HG02981 (cell line): ENCODE data around the gene CPXM2.

Source experiments
- ATAC-seq: cut with Tn5 transposase; IDR thresholded peaks from one replicate; pipeline ENCODE4 v1.9.1; 2021; ENCODE audit warnings: mild to moderate bottlenecking, moderate library complexity; ENCODE audit not compliant: unreplicated experiment

Gene CPXM2

DNA sequence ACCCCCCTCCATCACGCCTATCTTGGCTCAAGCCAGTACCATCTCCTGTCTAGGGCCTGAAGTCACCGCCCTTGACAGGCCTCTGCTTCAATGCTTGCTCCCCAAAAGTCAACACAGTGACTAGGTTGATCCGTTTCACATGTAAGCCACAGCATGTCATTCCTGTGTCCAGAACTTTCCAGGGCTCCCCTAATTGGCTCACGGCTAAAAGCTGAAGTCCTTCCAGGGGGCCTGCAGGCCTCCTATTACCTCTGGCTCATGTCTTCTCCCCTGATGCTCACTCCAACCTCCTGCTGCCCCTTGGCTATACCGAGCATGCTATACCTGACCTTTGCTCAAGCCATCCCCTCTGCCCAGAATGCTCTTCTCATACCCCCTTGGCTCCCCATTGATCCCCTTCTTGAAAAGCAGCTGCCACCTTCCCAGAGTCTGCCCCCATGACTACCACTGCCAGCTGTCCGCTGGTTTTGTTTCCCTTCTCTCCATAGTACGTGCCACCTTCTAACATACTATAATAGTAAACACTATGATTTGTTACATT is 39.1 kb downstream of the CPXM2 start:
- ATAC-seq = no peak

DNA sequence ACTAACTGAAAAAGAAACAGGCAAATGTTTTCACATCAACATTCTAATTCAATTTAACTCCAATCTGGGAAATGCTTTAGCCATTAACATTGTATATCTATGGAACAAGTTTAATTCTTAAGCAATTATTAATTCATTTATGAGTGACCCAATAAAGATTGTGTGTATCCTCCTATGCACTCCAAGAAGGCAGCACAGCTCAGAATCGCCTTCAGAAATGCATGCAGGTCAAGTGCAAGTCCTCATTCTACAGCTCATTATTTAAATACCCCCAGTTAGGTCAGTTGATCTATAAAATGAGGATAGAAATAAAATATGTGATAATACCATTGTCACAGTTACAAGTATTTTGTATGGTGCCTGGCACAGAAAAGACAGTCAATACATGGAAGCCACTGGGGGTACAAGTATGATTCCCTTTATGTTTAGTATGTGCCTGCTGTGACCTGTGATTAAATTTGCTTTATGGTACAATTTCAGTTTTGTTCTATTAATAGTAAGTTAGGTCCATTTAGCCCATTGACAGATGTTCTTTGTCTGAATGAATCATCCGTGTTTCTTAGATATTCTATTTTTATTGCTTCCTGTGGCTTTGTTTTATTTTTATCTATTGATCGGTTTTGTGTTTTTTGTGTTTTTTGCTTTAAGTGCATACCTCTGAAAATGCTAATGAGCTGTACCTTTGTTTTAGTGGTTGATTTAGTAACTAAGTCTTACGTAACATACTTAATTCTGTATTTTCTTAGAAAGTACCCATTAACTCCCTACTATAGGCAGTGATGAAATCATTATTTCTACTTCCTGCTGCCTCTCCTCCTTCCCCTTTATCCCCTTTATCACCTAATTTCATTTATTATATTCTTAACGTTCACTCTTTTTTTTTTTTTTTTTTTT is 42.8 kb downstream of the CPXM2 start:
- ATAC-seq = peak; percentile 73

DNA sequence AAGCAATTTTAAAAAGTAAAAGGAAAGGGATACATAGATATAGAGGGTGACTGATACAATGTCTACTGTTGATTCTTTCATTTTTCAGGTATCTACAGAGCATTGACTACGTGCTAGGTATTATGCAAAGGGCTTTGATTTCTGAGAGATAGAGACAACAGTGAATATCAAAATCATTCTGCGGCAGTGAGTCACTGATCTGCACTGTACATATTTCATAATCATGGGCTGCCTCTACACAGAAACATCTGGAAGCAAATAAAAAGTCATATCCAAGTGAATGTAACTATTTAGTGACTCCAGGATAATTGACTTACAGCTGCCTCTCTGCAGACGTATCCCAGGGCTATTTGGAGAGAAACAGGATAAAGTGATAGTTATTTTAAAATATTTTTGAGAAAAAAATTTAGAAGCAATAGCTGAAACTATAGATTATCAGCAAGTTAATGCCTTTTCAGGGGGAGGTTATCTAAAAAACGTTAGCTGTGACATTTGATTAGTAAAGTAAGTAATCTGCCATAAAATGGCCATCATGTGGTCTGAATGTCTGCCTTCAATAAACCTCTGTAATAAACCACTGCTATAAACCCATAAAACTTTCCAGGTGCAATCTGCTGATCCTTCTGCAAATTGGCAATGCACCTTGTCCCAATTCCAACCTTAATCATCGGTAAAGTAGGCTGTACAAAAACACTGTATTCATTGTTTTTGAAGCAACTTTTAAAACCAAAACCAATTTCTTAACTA is 43.7 kb downstream of the CPXM2 start:
- ATAC-seq = no peak

DNA sequence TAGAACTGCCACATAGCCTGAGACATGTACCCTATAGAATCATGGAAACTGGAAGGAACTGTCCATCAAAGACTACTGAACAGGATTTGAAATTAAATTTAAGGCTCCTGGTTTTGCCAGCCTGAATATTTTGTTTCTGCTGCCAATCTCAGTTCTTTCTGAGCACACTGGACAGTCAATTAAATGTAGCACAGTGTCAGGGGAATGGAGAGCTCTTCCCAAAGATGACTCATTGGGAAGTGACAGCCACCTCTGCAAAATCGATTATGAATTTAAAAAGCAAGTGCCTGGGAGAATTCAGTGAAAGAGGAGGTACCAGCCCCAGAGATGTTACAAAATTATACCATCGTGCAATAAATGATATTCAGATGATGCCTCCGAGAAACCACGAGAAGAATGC is 47.8 kb downstream of the CPXM2 start:
- ATAC-seq = no peak

GRCh38 chr10:123842692-123843385 is 48.8 kb downstream of the CPXM2 start:
- no peak for ATAC-seq

GRCh38 chr10:123841560-123841959 is 50.0 kb downstream of the CPXM2 start:
- no peak for ATAC-seq

- ATAC-seq = no peak
Observed at GRCh38 chr10:123841115-123841514, 50.5 kb downstream of the CPXM2 start.

- ATAC-seq = no peak
Observed at GRCh38 chr10:123840714-123841113, 50.9 kb downstream of the CPXM2 start.

DNA sequence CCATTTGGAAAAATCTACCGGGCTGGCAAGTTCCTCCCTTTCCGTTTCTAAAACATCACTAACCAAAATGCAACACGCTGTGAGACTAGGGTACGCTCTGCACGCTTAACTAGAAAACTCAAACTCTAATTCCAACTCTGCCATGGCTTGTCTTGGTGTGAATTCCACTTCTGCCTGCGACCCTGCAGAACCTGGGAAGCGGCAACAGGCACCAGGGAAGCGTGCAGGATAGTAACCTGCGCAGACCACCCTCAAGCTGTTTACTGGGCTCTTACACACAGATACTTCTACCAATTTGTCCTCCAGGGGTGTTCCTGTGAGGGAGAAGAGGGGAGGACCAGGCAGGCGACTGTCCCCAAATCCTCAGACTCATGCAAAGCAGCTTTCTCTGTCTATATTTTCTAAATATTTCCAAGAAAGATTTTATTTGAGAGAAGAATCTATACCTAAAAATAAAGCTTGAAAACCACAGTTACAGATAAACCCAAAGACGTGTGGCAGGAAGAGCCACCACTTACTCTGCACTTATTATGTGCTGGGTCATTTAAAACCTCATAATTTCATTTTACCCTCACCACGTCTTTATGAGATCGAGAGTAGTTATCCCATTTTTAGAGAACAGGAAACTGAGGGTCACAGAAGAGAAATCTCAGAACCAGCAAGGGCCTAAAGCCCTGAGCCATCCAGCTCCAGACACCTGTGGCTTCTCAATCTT is 52.9 kb downstream of the CPXM2 start:
- ATAC-seq = no peak

GRCh38 chr10:123837756-123838155 is 53.9 kb downstream of the CPXM2 start:
- no peak for ATAC-seq

- ATAC-seq = no peak
Observed at GRCh38 chr10:123836418-123837145, 55.0 kb downstream of the CPXM2 start.

GRCh38 chr10:123835575-123835974 is 56.0 kb downstream of the CPXM2 start:
- ATAC-seq = peak; percentile 96

DNA sequence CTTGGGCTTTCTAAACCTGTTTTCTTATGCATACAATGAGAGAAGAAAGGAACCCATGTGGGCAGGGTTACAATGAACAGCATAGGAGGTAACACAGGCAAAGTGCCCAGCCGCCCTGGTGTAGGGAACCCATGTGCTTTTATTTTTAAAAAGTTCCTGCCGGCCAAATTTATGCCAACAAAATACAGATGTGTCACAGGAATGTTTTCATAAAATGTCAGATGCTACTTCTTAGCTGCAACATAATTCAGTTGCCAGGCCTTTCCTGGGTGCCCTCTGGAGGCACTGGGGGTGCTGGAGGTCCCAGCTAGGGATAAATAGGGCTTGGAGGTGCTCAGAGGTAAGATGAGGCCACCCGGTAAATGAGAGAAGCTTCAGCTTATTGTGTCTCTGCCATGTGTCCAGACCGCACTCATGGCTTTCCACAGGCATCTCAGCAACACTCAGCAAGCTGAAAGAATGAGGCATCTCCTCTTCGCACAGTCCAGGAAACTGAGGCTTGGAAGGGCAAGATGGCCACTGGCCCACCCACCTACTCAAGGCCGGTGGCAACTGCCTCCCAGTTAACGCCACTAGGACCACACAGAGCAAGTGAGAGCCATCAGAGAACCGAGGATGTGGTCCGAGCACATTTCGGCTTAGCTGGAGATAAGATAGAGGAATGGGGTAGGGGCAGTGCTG is 58.3 kb downstream of the CPXM2 start:
- ATAC-seq = no peak

DNA sequence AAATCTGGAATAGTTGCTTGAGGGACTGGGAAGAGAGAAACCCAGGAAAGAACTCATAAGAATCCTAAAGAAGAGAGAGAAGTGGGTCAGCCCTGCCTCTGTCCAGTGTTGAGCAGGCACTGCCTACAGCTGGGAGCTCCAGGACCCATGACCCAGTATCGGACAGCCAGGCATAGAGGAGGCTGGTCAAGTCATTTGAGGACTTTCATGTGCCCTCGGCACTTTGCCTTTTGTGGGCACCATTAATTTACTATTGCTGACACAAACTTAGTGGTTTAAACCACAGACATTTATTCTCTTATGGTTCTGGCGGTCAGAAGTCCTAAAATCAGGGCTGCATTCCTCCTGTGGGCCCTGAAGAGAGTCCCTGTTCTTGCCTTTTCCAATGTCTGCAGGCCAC is 60.3 kb downstream of the CPXM2 start:
- ATAC-seq = no peak

GRCh38 chr10:123821136-123821535 is 70.5 kb downstream of the CPXM2 start:
- no peak for ATAC-seq

DNA sequence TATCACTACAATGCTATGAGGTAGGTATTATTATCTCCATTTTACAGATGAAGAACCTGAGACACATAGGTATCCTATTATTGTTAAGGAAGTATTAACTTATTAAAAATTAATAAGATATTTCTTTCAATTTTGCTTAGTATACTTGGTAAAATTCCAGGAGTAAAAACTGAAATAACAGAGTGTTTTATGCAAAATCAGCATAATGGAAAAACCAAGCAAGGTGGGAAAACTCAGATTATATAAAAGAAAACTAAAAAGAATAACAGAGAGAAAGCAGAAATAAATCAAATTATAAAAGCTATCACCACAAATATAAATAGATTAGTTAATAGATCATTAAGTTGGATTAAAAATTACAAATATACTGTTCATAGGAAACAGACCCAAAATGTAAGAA is 82.0 kb downstream of the CPXM2 start:
- no peak for ATAC-seq

DNA sequence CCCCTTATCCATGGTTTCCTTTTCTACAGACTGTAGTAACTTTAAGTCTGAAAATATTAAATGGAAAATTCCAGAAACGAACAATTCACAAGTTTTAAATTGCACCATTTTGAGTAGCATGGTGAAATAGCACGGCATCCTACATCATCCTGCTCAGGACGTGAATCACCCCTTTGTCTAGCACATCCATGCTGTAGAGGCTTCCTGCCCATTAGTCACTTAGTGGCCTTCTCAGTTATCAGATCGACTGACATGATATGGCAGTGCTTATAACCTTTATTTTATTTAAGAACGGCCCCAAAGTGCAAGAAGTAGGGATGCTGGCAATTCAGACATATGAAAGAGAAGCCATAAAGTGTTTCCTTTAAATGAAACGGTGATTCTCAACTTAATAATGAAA is 82.7 kb downstream of the CPXM2 start:
- ATAC-seq = no peak

GRCh38 chr10:123808286-123808685 is 83.3 kb downstream of the CPXM2 start:
- ATAC-seq = no peak

- ATAC-seq = no peak
Observed at GRCh38 chr10:123807444-123808035, 84.1 kb downstream of the CPXM2 start.
